Measurements from ENCODE around the gene RPTOR.

RPTOR gene

GRCh38 chr17:80704381-80704819 is 159.8 kb downstream of the RPTOR start:
- no peaks in the 10 kb centered on the region for H3K9me3 ChIP-seq (ENCODE audit: low read length)
- no peaks in the 10 kb centered on the region for H4K20me1 ChIP-seq (ENCODE audit: insufficient read depth, low read length)
- peaks cover 49% of the 10 kb centered on the region for H3K4me1 ChIP-seq (ENCODE audit: insufficient read depth, low read length, severe bottlenecking)
- H3K4me3 ChIP-seq (ENCODE audit: low read depth, low read length, poor library complexity, severe bottlenecking) = no peak overlapping the region
- H3K9me2 ChIP-seq (ENCODE audit: low read depth, low read length) = no peaks in the 10 kb centered on the region
- TF ChIP-seq CTCF (IDR thresholded peaks at IDR 0.05; ENCODE audit: low read length) (no peak), EZH2 (IDR thresholded peaks at IDR 0.05; ENCODE audit: borderline replicate concordance, low read length) (no peak)
- no peak overlapping the region; the same call in 1 of the 2 replicates for H3K9ac ChIP-seq (ENCODE audit: low read length)
- no peaks in the 10 kb centered on the region for H3F3A ChIP-seq (ENCODE audit: insufficient read depth, low read length)
- peaks cover 18% of the 10 kb centered on the region for H3K36me3 ChIP-seq (ENCODE audit: insufficient read depth, low read length)
- H3K4me2 ChIP-seq (ENCODE audit: low read length) = 0 out of 2 replicates have a peak overlapping the region, but pooled peaks have one; percentile 7
- H3K27me3 ChIP-seq (ENCODE audit: insufficient read depth, low read length) = no peaks in the 10 kb centered on the region
- H2AFZ ChIP-seq (ENCODE audit: low read length) = no peak overlapping the region
- H3K79me2 ChIP-seq (ENCODE audit: insufficient read depth, low read length) = no peaks in the 10 kb centered on the region
- H3K27ac ChIP-seq (ENCODE audit: low read depth, low read length, poor library complexity, severe bottlenecking) = peak overlapping the region; percentile 81

DNA sequence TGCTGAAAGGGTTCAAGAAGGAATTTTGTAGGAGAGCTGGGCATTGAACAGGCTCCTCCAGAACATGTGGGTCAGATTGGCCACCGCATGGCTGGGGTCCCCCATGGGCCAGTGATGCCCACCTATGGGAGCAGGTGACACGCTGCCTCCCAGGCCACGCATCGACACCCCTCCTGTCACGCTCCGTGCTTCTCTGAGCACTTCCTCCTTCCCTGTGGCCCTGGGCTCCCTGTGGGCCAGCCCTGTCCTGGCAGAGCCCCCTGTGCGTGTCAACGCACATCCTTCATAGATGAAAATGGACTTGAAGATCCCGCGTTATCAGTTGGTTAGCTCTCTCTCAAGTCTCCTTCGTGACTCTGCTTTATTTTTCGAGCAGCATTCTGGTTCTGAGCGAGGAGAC is 160.3 kb downstream of the RPTOR start:
- Histone ChIP-seq H3K9ac (ENCODE audit: low read length) (no peak overlapping the region; the same call in 1 of the 2 replicates), H3K4me1 (ENCODE audit: insufficient read depth, low read length, severe bottlenecking) (peaks cover 49% of the 10 kb centered on the region), H2AFZ (ENCODE audit: low read length) (no peak overlapping the region), H3K79me2 (ENCODE audit: insufficient read depth, low read length) (no peaks in the 10 kb centered on the region), H3K4me3 (ENCODE audit: low read depth, low read length, poor library complexity, severe bottlenecking) (no peak overlapping the region), H3K4me2 (ENCODE audit: low read length) (peak overlapping the region; percentile 7; the same call in 1 of the 2 replicates), H3K9me2 (ENCODE audit: low read depth, low read length) (no peaks in the 10 kb centered on the region), H3K27ac (ENCODE audit: low read depth, low read length, poor library complexity, severe bottlenecking) (peak overlapping the region; percentile 81), H3K36me3 (ENCODE audit: insufficient read depth, low read length) (peaks cover 22% of the 10 kb centered on the region), H4K20me1 (ENCODE audit: insufficient read depth, low read length) (no peaks in the 10 kb centered on the region), H3K27me3 (ENCODE audit: insufficient read depth, low read length) (no peaks in the 10 kb centered on the region), H3K9me3 (ENCODE audit: low read length) (no peaks in the 10 kb centered on the region), H3F3A (ENCODE audit: insufficient read depth, low read length) (no peaks in the 10 kb centered on the region)
- TF ChIP-seq EZH2 (IDR thresholded peaks at IDR 0.05; ENCODE audit: borderline replicate concordance, low read length) = no peak
- TF ChIP-seq CTCF (IDR thresholded peaks at IDR 0.05; ENCODE audit: low read length) = no peak

- Histone ChIP-seq H3K27ac (ENCODE audit: low read depth, low read length, poor library complexity, severe bottlenecking) (peak overlapping the region; percentile 81), H4K20me1 (ENCODE audit: insufficient read depth, low read length) (no peaks in the 10 kb centered on the region), H3K79me2 (ENCODE audit: insufficient read depth, low read length) (no peaks in the 10 kb centered on the region), H3F3A (ENCODE audit: insufficient read depth, low read length) (no peaks in the 10 kb centered on the region), H3K36me3 (ENCODE audit: insufficient read depth, low read length) (peaks cover 22% of the 10 kb centered on the region), H3K4me3 (ENCODE audit: low read depth, low read length, poor library complexity, severe bottlenecking) (no peak overlapping the region), H3K9ac (ENCODE audit: low read length) (no peak overlapping the region), H3K9me2 (ENCODE audit: low read depth, low read length) (no peaks in the 10 kb centered on the region), H3K4me2 (ENCODE audit: low read length) (no peak overlapping the region), H3K9me3 (ENCODE audit: low read length) (no peaks in the 10 kb centered on the region), H2AFZ (ENCODE audit: low read length) (no peak overlapping the region), H3K27me3 (ENCODE audit: insufficient read depth, low read length) (no peaks in the 10 kb centered on the region), H3K4me1 (ENCODE audit: insufficient read depth, low read length, severe bottlenecking) (peaks cover 49% of the 10 kb centered on the region)
- TF ChIP-seq CTCF (IDR thresholded peaks at IDR 0.05; ENCODE audit: low read length) = no peak
- no peak for TF ChIP-seq EZH2 (IDR thresholded peaks at IDR 0.05; ENCODE audit: borderline replicate concordance, low read length)
These were observed 161.3 kb downstream of the RPTOR start for GRCh38 chr17:80705988-80706387.

All from OCI-LY1 (cell line).